Activated CD8-positive, alpha-beta memory T cell treated with anti-CD3 and anti-CD28 coated beads, Interleukin-2, amount 10 ng/mL, durations not matched to agents 7 days and 5 days (primary cell): ENCODE measurements around the gene RPS21. TPM values are rescaled to one million over a fixed set of nuclear protein-coding genes. Genes with fewer than 3 reads are reported as not detected.
"Not testable (repeated sequence)": the region's sequence is repeated elsewhere in the genome, so short reads cannot be mapped to it uniquely, and the experiment has no call there.

Experiments used
- ATAC-seq: fragments of 150-1000 bp; cut with Tn5 transposase; one replicate; pipeline ENCODE4 v1.10.0; 2021; ENCODE audit warnings: moderate library complexity
- CTCF ChIA-PET: fragments of 350-600 bp; sonication (Branson Sonifier 250); formaldehyde crosslinking; loops from one replicate; lab custom pipeline; 2021; ENCODE audit warnings: antibody characterized with exemption; lab: Charles Lee
- DNase-seq: peaks from one replicate; pipeline ENCODE4 v3.0.0-alpha.2; 2020
- H3K27ac Mint-ChIP-seq: one replicate; pipeline ENCODE4 v1.8.0; 2021; ENCODE audit warnings: mild to moderate bottlenecking, mixed read lengths
- H3K27me3 Mint-ChIP-seq: one replicate; pipeline ENCODE4 v1.8.0; 2021; ENCODE audit warnings: mixed read lengths
- H3K36me3 Mint-ChIP-seq: one replicate; pipeline ENCODE4 v1.8.0; 2021; ENCODE audit warnings: mild to moderate bottlenecking, mixed read lengths
- H3K4me1 Mint-ChIP-seq: one replicate; pipeline ENCODE4 v1.8.0; 2021; ENCODE audit warnings: mixed read lengths
- H3K4me3 Mint-ChIP-seq: one replicate; pipeline ENCODE4 v1.8.0; 2021; ENCODE audit warnings: mild to moderate bottlenecking, moderate library complexity, mixed read lengths
- H3K9me3 Mint-ChIP-seq: one replicate; pipeline ENCODE4 v1.8.0; 2022; ENCODE audit warnings: low read depth, mixed read lengths
- total RNA-seq, 2 experiments: library from RNA; stranded (reverse); gene quantifications; one replicate each; pipeline ENCODE4 v1.2.3, GENCODE V29; 2021

RPS21 gene
- total RNA-seq, 2 experiments from 2014 or later, result 1,634 to 1,703 TPM

- Mint-ChIP-seq H3K4me3 (no peak overlapping the region), H3K27me3 (no peaks in the 10 kb centered on the region), H3K9me3 (no peaks in the 10 kb centered on the region), H3K36me3 (no peaks in the 10 kb centered on the region), H3K27ac (no peak overlapping the region), H3K4me1 (no peaks in the 10 kb centered on the region)
- CTCF ChIA-PET, result interaction anchor here (1.9 kb wide), 1 partner anchor 13 kb away, joined by 5 read pairs; no protein-coding TSS in a partner anchor
- ATAC-seq, result no peak
- no peak for DNase-seq
These were observed 35.9 kb downstream of the RPS21 start for GRCh38 chr20:62422636-62423325.

- Mint-ChIP-seq H3K27ac (no peak overlapping the region), H3K9me3 (no peaks in the 10 kb centered on the region), H3K4me3 (no peak overlapping the region), H3K36me3 (no peaks in the 10 kb centered on the region), H3K27me3 (no peaks in the 10 kb centered on the region), H3K4me1 (no peaks in the 10 kb centered on the region)
- ATAC-seq, result no peak
- DNase-seq, result no peak
- CTCF ChIA-PET, result interaction anchor here (1.9 kb wide), 1 partner anchor 13 kb away, joined by 5 read pairs; no protein-coding TSS in a partner anchor
These were observed 36.4 kb downstream of the RPS21 start for GRCh38 chr20:62423326-62423706.

GRCh38 chr20:62424249-62425107 is 37.6 kb downstream of the RPS21 start:
- H3K27me3 Mint-ChIP-seq, result no peaks in the 10 kb centered on the region
- DNase-seq (no peak), ATAC-seq (no peak)
- H3K4me3 Mint-ChIP-seq, result no peak overlapping the region
- no peaks in the 10 kb centered on the region for H3K4me1 Mint-ChIP-seq
- CTCF ChIA-PET, result interaction anchor here (1.9 kb wide), 1 partner anchor 14 kb away, joined by 5 read pairs; no protein-coding TSS in a partner anchor
- H3K36me3 Mint-ChIP-seq, result no peaks in the 10 kb centered on the region
- no peaks in the 10 kb centered on the region for H3K9me3 Mint-ChIP-seq
- no peak overlapping the region for H3K27ac Mint-ChIP-seq

GRCh38 chr20:62425281-62426058 is 38.6 kb downstream of the RPS21 start:
- H3K4me1 Mint-ChIP-seq, result no peaks in the 10 kb centered on the region
- DNase-seq, result no peak
- no peaks in the 10 kb centered on the region for H3K9me3 Mint-ChIP-seq
- no peaks in the 10 kb centered on the region for H3K36me3 Mint-ChIP-seq
- no peak for ATAC-seq
- no peaks in the 10 kb centered on the region for H3K27me3 Mint-ChIP-seq
- no peak overlapping the region for H3K27ac Mint-ChIP-seq
- H3K4me3 Mint-ChIP-seq, result no peak overlapping the region
- CTCF ChIA-PET, result no interaction called here

GRCh38 chr20:62426059-62426348 is 39.1 kb downstream of the RPS21 start:
- CTCF ChIA-PET, H3K27me3 Mint-ChIP-seq, H3K4me1 Mint-ChIP-seq, H3K36me3 Mint-ChIP-seq, ATAC-seq, H3K27ac Mint-ChIP-seq, H3K9me3 Mint-ChIP-seq, H3K4me3 Mint-ChIP-seq, DNase-seq: not testable (repeated sequence)

GRCh38 chr20:62426699-62427131 is 39.8 kb downstream of the RPS21 start:
- H3K4me1 Mint-ChIP-seq, result no peaks in the 10 kb centered on the region
- H3K4me3 Mint-ChIP-seq, result no peak overlapping the region
- no peaks in the 10 kb centered on the region for H3K27me3 Mint-ChIP-seq
- DNase-seq (no peak), ATAC-seq (no peak)
- CTCF ChIA-PET, result no interaction called here
- no peaks in the 10 kb centered on the region for H3K36me3 Mint-ChIP-seq
- H3K9me3 Mint-ChIP-seq, result no peaks in the 10 kb centered on the region
- H3K27ac Mint-ChIP-seq, result no peak overlapping the region

GRCh38 chr20:62427172-62428001 is 40.5 kb downstream of the RPS21 start, which contains the start of gene RBBP8NL:
TSS of gene RBBP8NL (minus strand) at chr20:62427539. CDS start at chr20:62419647, 7,892 bp downstream.
- H3K36me3 Mint-ChIP-seq, result no peaks in the 10 kb centered on the region
- ATAC-seq (no peak), DNase-seq (no peak)
- H3K27ac Mint-ChIP-seq, result no peak within 1 kb of the TSS
- H3K4me1 Mint-ChIP-seq, result no peaks in the 10 kb centered on the region
- CTCF ChIA-PET, result no interaction called here
- H3K9me3 Mint-ChIP-seq, result no peaks in the 10 kb centered on the region
- H3K4me3 Mint-ChIP-seq, result no peak within 1 kb of the TSS
- no peaks in the 10 kb centered on the region for H3K27me3 Mint-ChIP-seq

GRCh38 chr20:62428002-62428372 is 41.1 kb downstream of the RPS21 start:
- H3K27me3 Mint-ChIP-seq, result no peaks in the 10 kb centered on the region
- H3K4me3 Mint-ChIP-seq, result no peak overlapping the region
- no peak overlapping the region for H3K27ac Mint-ChIP-seq

GRCh38 chr20:62428396-62429295 is 41.7 kb downstream of the RPS21 start:
- no peak overlapping the region for H3K4me3 Mint-ChIP-seq
- CTCF ChIA-PET, result no interaction called here
- DNase-seq (no peak), ATAC-seq (no peak)
- no peaks in the 10 kb centered on the region for H3K4me1 Mint-ChIP-seq
- no peak overlapping the region for H3K27ac Mint-ChIP-seq
- peaks cover 1% of the 10 kb centered on the region for H3K27me3 Mint-ChIP-seq
- no peaks in the 10 kb centered on the region for H3K36me3 Mint-ChIP-seq
- no peaks in the 10 kb centered on the region for H3K9me3 Mint-ChIP-seq

More at GRCh38 chr20:62428002-62428372, 41.1 kb downstream of the RPS21 start:
- Mint-ChIP-seq H3K9me3 (no peaks in the 10 kb centered on the region), H3K4me1 (no peaks in the 10 kb centered on the region), H3K36me3 (no peaks in the 10 kb centered on the region)
- ATAC-seq, result no peak
- DNase-seq, result no peak
- CTCF ChIA-PET, result no interaction called here

GRCh38 chr20:62429455-62430310 is 42.8 kb downstream of the RPS21 start:
- Mint-ChIP-seq H3K36me3 (no peaks in the 10 kb centered on the region), H3K4me3 (no peak overlapping the region), H3K27me3 (peaks cover 12% of the 10 kb centered on the region), H3K4me1 (no peaks in the 10 kb centered on the region), H3K9me3 (no peaks in the 10 kb centered on the region), H3K27ac (no peak overlapping the region)
- no peak for ATAC-seq
- CTCF ChIA-PET, result no interaction called here
- DNase-seq, result no peak

GRCh38 chr20:62430311-62430853 is 43.5 kb downstream of the RPS21 start:
- H3K4me3 Mint-ChIP-seq, result no peak overlapping the region
- DNase-seq (no peak), ATAC-seq (no peak)
- H3K27ac Mint-ChIP-seq, result no peak overlapping the region
- H3K4me1 Mint-ChIP-seq, result no peaks in the 10 kb centered on the region
- CTCF ChIA-PET, result no interaction called here
- no peaks in the 10 kb centered on the region for H3K9me3 Mint-ChIP-seq
- H3K27me3 Mint-ChIP-seq, result peaks cover 17% of the 10 kb centered on the region
- H3K36me3 Mint-ChIP-seq, result no peaks in the 10 kb centered on the region
